ENCODE data around the gene CENPH.
"Not testable (repeated sequence)": the region's sequence is repeated elsewhere in the genome, so short reads cannot be mapped to it uniquely, and the experiment has no call there.

Gene CENPH

GRCh38 chr5:69230181-69230580 is 40.8 kb downstream of the CENPH start:
- TF ChIP-seq CTCF (IDR thresholded peaks at IDR 0.05; ENCODE audit: insufficient read depth, low read length, missing control alignments): no peak
- H3K4me3 ChIP-seq (ENCODE audit: low read depth, low read length): no peak overlapping the region
- CTCF ChIA-PET: no interaction called here
- POLR2A ChIA-PET: no interaction called here
- no peak for DNase-seq (ENCODE audit: low read depth, low spot score)

GRCh38 chr5:69231281-69231680 is 41.9 kb downstream of the CENPH start:
- CTCF ChIA-PET: no interaction called here
- TF ChIP-seq CTCF (IDR thresholded peaks at IDR 0.05; ENCODE audit: insufficient read depth, low read length, missing control alignments): no peak
- no peak for DNase-seq (ENCODE audit: low read depth, low spot score)
- H3K4me3 ChIP-seq (ENCODE audit: low read depth, low read length): no peak overlapping the region
- POLR2A ChIA-PET: no interaction called here

- DNase-seq (ENCODE audit: low read depth, low spot score): no peak
- ChIA-PET POLR2A (no interaction called here), CTCF (no interaction called here)
- no peak for TF ChIP-seq CTCF (IDR thresholded peaks at IDR 0.05; ENCODE audit: insufficient read depth, low read length, missing control alignments)
- no peak overlapping the region for H3K4me3 ChIP-seq (ENCODE audit: low read depth, low read length)
Measured at GRCh38 chr5:69231851-69232250, 42.5 kb downstream of the CENPH start.

- peak within 1 kb of the TSS; percentile 96 for H3K4me3 ChIP-seq (ENCODE audit: low read depth, low read length)
- no peak for TF ChIP-seq CTCF (IDR thresholded peaks at IDR 0.05; ENCODE audit: insufficient read depth, low read length, missing control alignments)
- peak; percentile 47 for DNase-seq (ENCODE audit: low read depth, low spot score)
- ChIA-PET CTCF (interaction anchor here (1.1 kb wide), 1 partner anchor 100 kb away, joined by 3 read pairs; no protein-coding TSS in a partner anchor), POLR2A (interaction anchor here (0.6 to 1.5 kb wide), 3 partner anchors 12 to 135 kb away, joined by 3 to 7 read pairs (median 3); no protein-coding TSS in a partner anchor)
Measured at GRCh38 chr5:69234457-69235268, 45.3 kb downstream of the CENPH start, which contains the start of gene CDK7. Gene CDK7 (plus strand): TSS chr5:69234886. CDS start chr5:69234976, 90 bp downstream.

GRCh38 chr5:69236733-69237132 is 47.4 kb downstream of the CENPH start:
- CTCF ChIA-PET; POLR2A ChIA-PET; H3K4me3 ChIP-seq (ENCODE audit: low read depth, low read length); DNase-seq (ENCODE audit: low read depth, low spot score): not testable (repeated sequence)

- TF ChIP-seq CTCF (IDR thresholded peaks at IDR 0.05; ENCODE audit: insufficient read depth, low read length, missing control alignments): no peak
- DNase-seq (ENCODE audit: low read depth, low spot score): no peak
- H3K4me3 ChIP-seq (ENCODE audit: low read depth, low read length): no peak overlapping the region; the same call in 1 of the 2 replicates
- CTCF ChIA-PET: no interaction called here
- POLR2A ChIA-PET: no interaction called here
Measured at GRCh38 chr5:69237877-69238276, 48.5 kb downstream of the CENPH start.
